CD14-positive monocyte (primary cell): ENCODE measurements around the gene RMI1. TPM values are rescaled to one million over a fixed set of nuclear protein-coding genes. Genes with fewer than 3 reads are reported as not detected.

ENCODE experiments used
- DNase-seq, 3 donors: peaks; one replicate each; pipeline ENCODE4 v3.0.0-alpha.2; 2011 to 2022
- H2AFZ ChIP-seq: 2 replicates; pipeline ENCODE4 v1.6.0; 2012; ENCODE audit warnings: mild to moderate bottlenecking, low read depth, low read length, inconsistent platforms; ENCODE audit not compliant: insufficient read depth, poor library complexity, severe bottlenecking
- H3K27ac ChIP-seq, 2 donors: 1 replicate in 1 of 2; 2 replicates in 1 of 2; pipeline ENCODE4 v1.5.1; 2012 to 2013; ENCODE audit warnings: low read length in 2 of 2, control low read depth in 1 of 2, inconsistent platforms in 1 of 2, low read depth in 1 of 2, mild to moderate bottlenecking in 1 of 2
- H3K27me3 ChIP-seq, 2 donors: one replicate each; pipeline versions ENCODE4 v1.6.0 to v1.6.1; 2011 to 2013; ENCODE audit warnings: low read length in 2 of 2; ENCODE audit not compliant: control insufficient read depth in 2 of 2, insufficient read depth in 2 of 2
- H3K36me3 ChIP-seq, 2 donors: replicated peaks in 1 of 2; 1 replicate in 1 of 2; 2 replicates in 1 of 2; pipeline versions ENCODE4 v1.5.1 to v1.6.1; 2012 to 2013; ENCODE audit warnings: low read length in 2 of 2, control low read depth in 1 of 2, inconsistent platforms in 1 of 2, mild to moderate bottlenecking in 1 of 2; ENCODE audit not compliant: insufficient read depth in 2 of 2, control insufficient read depth in 1 of 2
- H3K4me1 ChIP-seq, 2 donors: 1 replicate in 1 of 2; 2 replicates in 1 of 2; pipeline versions ENCODE4 v1.5.1 to v1.6.1; 2012 to 2013; ENCODE audit warnings: low read length in 2 of 2, control low read depth in 1 of 2, inconsistent platforms in 1 of 2, mild to moderate bottlenecking in 1 of 2, moderate library complexity in 1 of 2; ENCODE audit not compliant: insufficient read depth in 2 of 2, control insufficient read depth in 1 of 2
- H3K4me2 ChIP-seq: replicated peaks from 2 replicates; pipeline ENCODE3; 2012; ENCODE audit warnings: low read length, moderate library complexity, mild to moderate bottlenecking; ENCODE audit not compliant: poor library complexity, severe bottlenecking; ENCODE audit errors: extremely low read depth
- H3K4me3 ChIP-seq, 3 experiments: fragments of 200-600 bp in 1 of 3; sonication (generic) in 1 of 3; replicated peaks in 1 of 3; 1 replicate in 2 of 3; 2 replicates in 1 of 3; pipeline ENCODE4 v1.5.1; 2011 to 2013; ENCODE audit warnings: low read length in 3 of 3, mild to moderate bottlenecking in 3 of 3, control low read depth in 2 of 3, low read depth in 2 of 3, inconsistent platforms in 1 of 3, moderate library complexity in 1 of 3
- H3K79me2 ChIP-seq: 2 replicates; pipeline ENCODE4 v1.6.0; 2012; ENCODE audit warnings: mild to moderate bottlenecking, control low read depth, inconsistent platforms, low read length, moderate library complexity; ENCODE audit not compliant: insufficient read depth
- H3K9ac ChIP-seq: 2 replicates; pipeline ENCODE4 v1.6.0; 2017; ENCODE audit warnings: low read length, mild to moderate bottlenecking; ENCODE audit not compliant: insufficient read depth, poor library complexity, severe bottlenecking
- H3K9me3 ChIP-seq, 2 donors: replicated peaks in 1 of 2; 1 replicate in 1 of 2; 2 replicates in 1 of 2; pipeline versions ENCODE4 v1.5.1 to v1.6.1; 2012 to 2013; ENCODE audit warnings: low read length in 2 of 2, control low read depth in 1 of 2; ENCODE audit not compliant: control insufficient read depth in 1 of 2, insufficient read depth in 1 of 2
- H4K20me1 ChIP-seq: 2 replicates; pipeline ENCODE4 v1.6.0; 2012; ENCODE audit warnings: mild to moderate bottlenecking, low read length, control low read depth, moderate library complexity; ENCODE audit not compliant: insufficient read depth
- H3K27ac Mint-ChIP-seq, 7 donors: one replicate each; pipeline ENCODE4 v1.8.0; 2020; ENCODE audit warnings: mild to moderate bottlenecking in 7 of 7, mixed read lengths in 7 of 7, moderate library complexity in 6 of 7, inconsistent platforms in 2 of 7
- H3K27me3 Mint-ChIP-seq, 3 donors: one replicate each; pipeline ENCODE4 v1.8.0; 2021 to 2022; ENCODE audit warnings: low read depth in 3 of 3, mild to moderate bottlenecking in 3 of 3, mixed read lengths in 3 of 3, moderate library complexity in 3 of 3, inconsistent platforms in 1 of 3
- H3K36me3 Mint-ChIP-seq, 2 donors: one replicate each; pipeline ENCODE4 v1.8.0; 2020; ENCODE audit warnings: mixed read lengths in 2 of 2, inconsistent platforms in 1 of 2, mild to moderate bottlenecking in 1 of 2
- H3K4me1 Mint-ChIP-seq: one replicate; pipeline ENCODE4 v1.8.0; 2020; ENCODE audit warnings: mild to moderate bottlenecking, mixed read lengths
- H3K4me3 Mint-ChIP-seq, 2 donors: one replicate each; pipeline ENCODE4 v1.8.0; 2020; ENCODE audit warnings: mild to moderate bottlenecking in 2 of 2, mixed read lengths in 2 of 2, moderate library complexity in 1 of 2
- H3K9me3 Mint-ChIP-seq, 7 donors: one replicate each; pipeline ENCODE4 v1.8.0; 2020 to 2022; ENCODE audit warnings: mixed read lengths in 7 of 7, mild to moderate bottlenecking in 6 of 7, moderate library complexity in 6 of 7, inconsistent platforms in 2 of 7
- WGBS: methylation state at CpG from one replicate; pipeline ENCODE4 v1.1.5; 2013; ENCODE audit warnings: missing lambda C conversion rate; ENCODE audit not compliant: insufficient coverage; 5-methylcytosine and 5-hydroxymethylcytosine counted together
- intact Hi-C, 2 donors: fragments of 100-400 bp; cut with micrococcal nuclease; formaldehyde crosslinking; loops; one replicate each; pipeline versions ENCODE4 v1.15.0 to v1.15.1; 2023
- polyA plus RNA-seq, 3 donors: library from polyadenylated mRNA; depleted of rRNA in 1 of 3; unstranded in 2 of 3; stranded (reverse) in 1 of 3; fragments of 300-500 nt in 2 of 3; fragments of >200 nt in 1 of 3; fragmentation: Illumina TruSeq in 2 of 3; gene quantifications; 1 replicate in 2 of 3; 2 replicates in 1 of 3; pipeline ENCODE4 v1.2.3, GENCODE V29; 2012 to 2021
- TF ChIP-seq, protein P1 (sequence below): fragments of 200-600 bp; IDR thresholded peaks from one replicate; pipeline ENCODE4 v1.8.0; 2022; ENCODE audit warnings: antibody characterized with exemption, mild to moderate bottlenecking

The RMI1 gene
- polyA plus RNA-seq, 3 donors: 1.7 to 11.5 (median 5.3) TPM

- Histone ChIP-seq H4K20me1 (no peaks in the 10 kb centered on the region), H3K36me3 (peaks cover 14 to 19% of the 10 kb centered on the region in 2 donors), H3K4me1 (peaks cover 7 to 19% of the 10 kb centered on the region in 2 donors), H3K27ac (no peak overlapping the region), H3K27me3 (no peaks in the 10 kb centered on the region), H2AFZ (no peak overlapping the region), H3K9me3 (no peaks in the 10 kb centered on the region), H3K9ac (no peak overlapping the region), H3K79me2 (peaks cover 39% of the 10 kb centered on the region), H3K4me2 (no peak overlapping the region), H3K4me3 (no peak overlapping the region)
- no CpG with 5 or more reads among the region's 3 CpGs for WGBS
- Mint-ChIP-seq H3K4me3 (no peak overlapping the region), H3K27ac (no peak overlapping the region), H3K9me3 (peaks cover 0 to 3% (median 0%) of the 10 kb centered on the region in 7 donors), H3K36me3 (peaks cover 22 to 31% of the 10 kb centered on the region in 2 donors), H3K4me1 (peaks cover 23% of the 10 kb centered on the region), H3K27me3 (peaks cover 0 to 2% (median 0%) of the 10 kb centered on the region in 3 donors)
- TF ChIP-seq, protein P1, sequence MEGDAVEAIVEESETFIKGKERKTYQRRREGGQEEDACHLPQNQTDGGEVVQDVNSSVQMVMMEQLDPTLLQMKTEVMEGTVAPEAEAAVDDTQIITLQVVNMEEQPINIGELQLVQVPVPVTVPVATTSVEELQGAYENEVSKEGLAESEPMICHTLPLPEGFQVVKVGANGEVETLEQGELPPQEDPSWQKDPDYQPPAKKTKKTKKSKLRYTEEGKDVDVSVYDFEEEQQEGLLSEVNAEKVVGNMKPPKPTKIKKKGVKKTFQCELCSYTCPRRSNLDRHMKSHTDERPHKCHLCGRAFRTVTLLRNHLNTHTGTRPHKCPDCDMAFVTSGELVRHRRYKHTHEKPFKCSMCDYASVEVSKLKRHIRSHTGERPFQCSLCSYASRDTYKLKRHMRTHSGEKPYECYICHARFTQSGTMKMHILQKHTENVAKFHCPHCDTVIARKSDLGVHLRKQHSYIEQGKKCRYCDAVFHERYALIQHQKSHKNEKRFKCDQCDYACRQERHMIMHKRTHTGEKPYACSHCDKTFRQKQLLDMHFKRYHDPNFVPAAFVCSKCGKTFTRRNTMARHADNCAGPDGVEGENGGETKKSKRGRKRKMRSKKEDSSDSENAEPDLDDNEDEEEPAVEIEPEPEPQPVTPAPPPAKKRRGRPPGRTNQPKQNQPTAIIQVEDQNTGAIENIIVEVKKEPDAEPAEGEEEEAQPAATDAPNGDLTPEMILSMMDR: no peak
- intact Hi-C loops: no loop called here
- DNase-seq: no peak
Measured at GRCh38 chr9:84000186-84000585, 19.6 kb downstream of the RMI1 start.

- H3K27ac Mint-ChIP-seq: peak overlapping the region in 6 of 7 donors; percentile 4 to 70 (median 28)
- peak overlapping the region in 1 of 2 donors; percentile 69 for H3K27ac ChIP-seq
- H2AFZ ChIP-seq: no peak overlapping the region
- no peak overlapping the region for H3K4me2 ChIP-seq
- TF ChIP-seq, protein P1: no peak
- peaks cover 23 to 30% of the 10 kb centered on the region in 2 donors for H3K36me3 Mint-ChIP-seq
- peaks cover 14 to 19% of the 10 kb centered on the region in 2 donors for H3K36me3 ChIP-seq
- H3K9me3 Mint-ChIP-seq: peaks cover 0 to 5% (median 0%) of the 10 kb centered on the region in 7 donors
- WGBS: no CpG with 5 or more reads among the region's 2 CpGs
- peaks cover 7 to 19% of the 10 kb centered on the region in 2 donors for H3K4me1 ChIP-seq
- no peaks in the 10 kb centered on the region for H3K9me3 ChIP-seq
- DNase-seq: peak; percentile 52 to 71 (median 70)
- no peak overlapping the region for H3K4me3 Mint-ChIP-seq
- H3K9ac ChIP-seq: no peak overlapping the region
- H3K4me3 ChIP-seq: no peak overlapping the region
- no peaks in the 10 kb centered on the region for H3K27me3 ChIP-seq
- H4K20me1 ChIP-seq: no peaks in the 10 kb centered on the region
- peaks cover 26% of the 10 kb centered on the region for H3K79me2 ChIP-seq
- intact Hi-C loops: no loop called here
- peaks cover 18% of the 10 kb centered on the region for H3K4me1 Mint-ChIP-seq
- H3K27me3 Mint-ChIP-seq: peaks cover 0 to under 1% (median 0%) of the 10 kb centered on the region in 3 donors
Measured at GRCh38 chr9:84001621-84002020, 21.0 kb downstream of the RMI1 start.
